Measurements from ENCODE around the gene GRID1.
A peak's percentile ranks its signal among the peaks of the same experiment; 100 is the strongest.
"Not testable (repeated sequence)": the region's sequence is repeated elsewhere in the genome, so short reads cannot be mapped to it uniquely, and the experiment has no call there.

Gene GRID1

GRCh38 chr10:86187499-86188239 lies 178.9 kb downstream of the GRID1 start:
- peak; percentile 18 for DNase-seq

DNA sequence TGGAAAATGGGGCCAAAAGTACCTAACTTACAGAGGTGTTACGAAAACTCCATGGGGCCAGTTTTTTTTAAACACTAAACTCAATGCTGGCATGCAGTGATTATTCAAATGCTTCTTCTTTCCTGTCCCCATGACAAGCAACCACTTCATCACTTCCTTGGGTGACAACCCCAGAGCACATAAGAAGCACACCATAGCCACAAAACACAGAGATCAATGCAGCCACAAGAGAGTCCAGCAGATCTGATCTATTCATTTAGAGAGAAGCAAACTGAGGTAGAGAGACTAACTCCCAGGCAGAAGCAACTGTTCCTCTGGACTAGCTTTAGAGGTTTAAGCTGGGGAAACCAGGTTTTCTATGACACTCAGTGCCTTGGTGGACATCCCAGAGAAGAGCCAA lies 180.0 kb downstream of the GRID1 start:
- DNase-seq = no peak

- DNase-seq = no peak
Observed at GRCh38 chr10:86182595-86182994, 184.0 kb downstream of the GRID1 start.

GRCh38 chr10:86182150-86182549 lies 184.4 kb downstream of the GRID1 start:
- DNase-seq = peak; percentile 17

GRCh38 chr10:86180861-86181260 lies 185.7 kb downstream of the GRID1 start:
- DNase-seq = no peak

DNA sequence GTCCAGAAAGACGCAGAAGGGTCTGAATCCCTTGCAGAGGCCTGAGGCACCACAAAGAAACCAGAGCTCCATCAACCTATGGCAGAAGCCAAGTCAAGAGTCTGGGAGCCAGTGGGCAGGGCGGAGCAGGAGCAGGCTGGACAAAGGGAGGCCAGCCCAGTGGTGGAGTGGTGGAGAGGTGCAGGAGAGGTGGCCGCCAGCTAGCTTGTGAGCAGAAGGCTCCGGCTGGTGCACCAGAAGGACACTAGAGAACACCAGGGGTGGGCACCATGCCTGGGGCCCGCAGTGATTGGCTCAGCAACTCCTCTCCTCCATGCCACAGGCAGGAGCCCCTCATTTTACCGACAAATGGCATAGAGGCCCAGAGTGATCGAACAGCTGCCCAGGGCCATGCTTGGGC lies 186.6 kb downstream of the GRID1 start:
- peak; percentile 20 for DNase-seq

- DNase-seq = peak; percentile 13
Observed at GRCh38 chr10:86179153-86179524, 187.5 kb downstream of the GRID1 start.

GRCh38 chr10:86178401-86179152 lies 188.0 kb downstream of the GRID1 start:
- peak; percentile 44 for DNase-seq

DNA sequence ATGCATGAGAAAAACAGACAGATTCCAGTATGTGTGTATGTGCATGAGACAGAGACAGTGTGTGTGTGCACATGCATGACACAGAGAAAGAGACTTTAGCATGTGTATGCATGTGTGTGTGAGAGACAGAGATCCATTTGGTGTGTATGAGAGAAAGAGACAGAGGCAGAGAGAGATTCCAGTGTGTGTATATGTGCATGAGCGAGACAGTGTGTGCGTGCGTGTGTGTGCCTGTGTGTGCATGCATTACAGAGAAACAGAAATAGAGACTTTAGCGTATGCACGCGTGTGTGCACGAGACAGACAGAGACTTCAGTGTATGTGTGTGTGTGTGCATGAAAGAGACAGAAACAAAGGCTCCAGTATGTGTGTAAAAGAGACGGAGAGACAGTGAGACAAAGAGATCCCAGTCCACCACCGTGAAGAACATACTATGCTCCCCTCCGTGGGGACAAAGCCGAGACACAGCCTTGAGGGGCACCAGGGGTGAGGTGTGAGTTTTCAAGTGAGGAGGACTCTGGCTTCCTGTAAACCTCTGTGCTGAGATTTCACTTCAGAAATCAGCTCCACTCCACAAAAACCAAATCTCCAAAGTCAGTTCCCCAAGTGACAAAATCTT lies 188.9 kb downstream of the GRID1 start:
- DNase-seq = peak; percentile 27

DNA sequence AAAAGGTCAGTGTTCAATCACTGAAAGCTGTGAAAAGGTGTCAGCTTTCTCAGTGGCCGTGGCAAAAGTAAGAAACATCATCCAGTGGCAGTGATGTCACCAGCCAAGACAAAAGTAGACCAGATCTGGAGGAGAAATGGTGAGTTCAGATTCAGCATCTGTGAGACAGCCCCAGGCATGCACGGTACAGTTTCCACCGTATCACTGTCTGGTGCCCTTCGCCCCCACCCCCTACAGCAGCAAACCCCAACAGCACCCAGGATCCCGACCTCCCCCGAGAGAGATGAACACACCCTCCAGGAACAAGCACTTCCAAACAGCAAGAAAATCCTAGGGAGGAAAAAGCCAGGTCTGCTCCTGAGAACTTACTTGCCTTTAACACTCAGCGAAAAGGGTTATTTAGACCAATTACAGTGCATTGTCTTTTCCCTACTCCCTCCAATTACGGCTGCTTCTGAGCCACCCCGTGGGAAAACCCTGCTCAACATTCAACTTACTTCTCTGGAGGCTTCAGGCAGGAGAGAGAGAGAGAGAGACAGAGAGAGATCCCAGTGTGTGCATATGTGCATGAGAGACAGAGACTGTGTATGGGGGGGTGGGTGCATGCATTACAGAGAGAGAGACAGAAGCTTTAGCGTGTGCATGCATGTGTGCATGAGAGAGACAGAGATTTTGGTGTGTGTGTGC lies 189.6 kb downstream of the GRID1 start:
- DNase-seq = peak; percentile 3

DNA sequence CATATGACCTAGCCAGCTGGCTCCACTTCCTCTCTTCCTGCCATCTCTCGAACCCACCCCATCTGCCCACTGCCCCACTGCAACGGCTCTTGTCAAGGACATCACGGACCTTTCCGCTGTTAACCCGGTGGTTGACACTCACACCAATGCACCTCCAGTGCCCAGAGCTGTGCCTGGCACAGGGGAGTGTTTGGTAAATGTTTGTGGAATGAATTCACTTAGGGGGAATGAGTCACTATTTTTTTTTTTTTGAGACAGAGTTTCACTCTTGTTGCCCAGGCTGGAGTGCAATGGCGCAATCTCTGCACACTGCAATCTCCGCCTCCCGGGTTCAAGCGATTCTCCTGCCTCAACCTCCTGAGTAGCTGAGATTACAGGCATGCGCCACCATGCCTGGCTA lies 191.1 kb downstream of the GRID1 start:
- DNase-seq = not testable (repeated sequence)

GRCh38 chr10:86172301-86172700 lies 194.3 kb downstream of the GRID1 start:
- DNase-seq = no peak

DNA sequence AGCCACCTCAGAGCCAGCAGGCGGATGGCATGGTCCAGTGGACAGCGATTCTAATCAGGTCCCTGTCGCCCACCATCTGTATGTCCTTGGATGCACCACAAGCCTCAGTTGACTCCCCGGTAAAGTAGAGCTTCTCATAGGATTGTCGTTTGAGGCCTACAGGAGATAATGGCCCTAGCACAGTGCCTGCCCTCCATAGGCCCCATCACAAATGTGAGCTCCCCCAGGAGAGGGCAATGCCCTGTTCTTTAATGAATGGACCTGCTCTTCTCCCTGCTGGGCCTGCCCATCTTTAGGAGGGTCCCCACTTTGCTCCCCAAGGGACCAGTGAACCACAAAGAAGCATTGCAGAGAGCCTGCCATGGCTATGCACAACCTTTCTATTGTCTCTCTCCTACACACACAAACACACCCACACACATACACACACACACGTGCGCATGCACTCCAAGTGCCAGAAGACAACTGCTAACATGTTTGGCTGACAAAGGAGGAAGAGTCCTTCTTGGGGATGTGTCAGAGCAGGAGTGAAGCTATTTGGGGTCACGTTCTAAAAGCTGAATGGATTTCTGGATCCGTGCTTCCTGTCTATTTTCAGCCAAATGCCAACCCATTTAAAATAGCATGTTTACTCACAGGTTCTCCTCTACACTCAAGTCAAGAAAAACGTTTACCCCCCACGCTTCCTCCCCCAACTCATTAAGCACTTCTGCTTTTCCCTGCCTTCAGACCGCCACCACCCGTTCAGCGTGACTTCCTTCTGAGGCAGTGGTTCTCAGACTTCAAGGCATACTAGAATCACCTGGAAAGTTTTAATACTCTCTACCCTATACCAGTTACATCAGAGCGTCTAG lies 196.1 kb downstream of the GRID1 start:
- no peak for DNase-seq

DNA sequence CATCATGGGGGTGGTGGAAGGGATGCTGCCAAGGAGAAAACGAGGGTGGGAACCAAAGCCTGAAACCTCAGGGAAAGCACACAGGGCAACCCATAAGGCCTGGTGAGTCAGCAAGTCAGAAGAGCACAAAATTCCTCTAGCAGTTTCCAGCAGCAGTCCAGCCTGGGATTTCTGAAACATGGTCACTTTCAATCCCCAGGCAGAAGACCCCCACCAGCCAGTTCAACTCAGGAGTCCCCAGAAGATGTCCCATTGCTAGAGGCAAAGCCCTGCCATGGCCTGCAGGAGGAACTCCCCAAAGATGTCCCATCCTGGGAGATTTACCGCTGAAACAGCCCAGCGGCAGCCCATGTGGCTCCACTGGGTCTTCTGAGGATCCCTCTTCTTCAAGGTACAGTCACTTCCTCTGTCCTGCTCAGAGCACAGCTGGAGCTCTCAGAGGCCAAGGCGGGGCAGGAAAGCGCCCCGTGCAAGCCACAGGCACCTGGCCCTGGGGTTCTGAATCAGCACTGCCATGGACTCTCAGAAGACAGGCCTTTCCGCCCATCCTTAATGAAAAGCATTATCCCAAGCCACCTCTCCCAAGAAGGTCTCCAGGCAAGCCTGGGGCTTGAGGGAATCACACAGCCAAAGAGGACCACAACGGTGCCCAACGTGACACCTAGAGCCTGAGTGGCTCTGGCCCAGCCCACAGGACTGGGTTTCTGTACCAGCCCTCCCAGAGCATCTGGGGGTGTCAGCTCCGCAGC lies 196.9 kb downstream of the GRID1 start:
- no peak for DNase-seq

DNA sequence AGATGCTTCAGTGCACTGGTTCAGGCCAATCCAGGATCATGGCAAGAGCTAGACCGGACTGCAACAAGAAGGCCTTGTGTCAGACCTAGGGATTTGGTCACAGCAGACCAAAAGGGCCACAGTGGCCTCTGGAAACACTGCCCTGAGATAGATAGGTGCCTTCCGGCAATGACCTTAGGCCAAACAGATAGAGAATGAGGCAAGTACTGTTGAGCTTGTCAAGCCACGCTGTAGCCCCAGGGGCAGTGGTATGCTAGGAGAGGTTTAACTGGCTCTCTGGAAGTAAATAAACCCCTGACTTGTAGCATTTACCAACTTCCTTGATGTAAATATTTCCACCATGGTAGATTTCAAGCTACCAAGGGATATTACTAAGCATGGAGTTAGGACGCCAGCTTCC lies 197.5 kb downstream of the GRID1 start:
- DNase-seq = no peak

DNA sequence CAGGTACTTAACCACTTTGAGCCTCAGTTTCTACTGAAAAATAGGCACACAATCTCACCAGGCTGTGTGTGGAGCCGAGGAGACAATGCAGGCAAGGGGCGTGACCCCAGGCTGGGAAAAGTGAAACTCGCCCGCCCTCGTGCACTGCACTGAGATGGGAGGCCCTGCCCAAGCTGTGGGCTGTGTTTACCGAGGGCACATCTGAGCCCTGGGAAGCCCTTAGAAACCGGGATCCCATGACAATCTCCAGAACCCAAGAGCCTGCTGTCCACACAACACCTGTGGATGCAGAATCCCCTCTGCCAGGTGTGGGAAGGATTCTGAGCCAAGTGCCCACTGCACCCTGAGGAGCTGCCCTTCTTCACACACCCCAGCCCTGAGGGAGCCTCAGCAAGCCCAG lies 198.3 kb downstream of the GRID1 start:
- no peak for DNase-seq

DNA sequence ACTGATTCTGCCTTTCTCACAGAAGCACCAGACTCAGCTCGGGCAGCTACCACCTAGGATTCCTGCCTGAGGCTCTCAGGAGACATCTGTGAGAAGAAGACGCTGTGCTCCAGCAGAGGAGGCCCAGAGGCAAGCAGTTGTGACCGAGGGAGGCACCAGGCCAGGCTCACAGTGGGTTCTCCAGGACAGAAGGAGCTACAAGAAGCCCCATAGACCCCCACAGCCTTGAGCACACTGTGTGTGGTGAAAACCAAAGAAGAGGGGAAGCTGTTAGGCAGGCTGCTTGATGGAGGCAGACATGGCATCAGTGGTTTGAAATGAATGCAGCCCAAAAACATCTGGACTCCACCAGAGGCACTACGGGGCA lies 198.8 kb downstream of the GRID1 start:
- no peak for DNase-seq

DNA sequence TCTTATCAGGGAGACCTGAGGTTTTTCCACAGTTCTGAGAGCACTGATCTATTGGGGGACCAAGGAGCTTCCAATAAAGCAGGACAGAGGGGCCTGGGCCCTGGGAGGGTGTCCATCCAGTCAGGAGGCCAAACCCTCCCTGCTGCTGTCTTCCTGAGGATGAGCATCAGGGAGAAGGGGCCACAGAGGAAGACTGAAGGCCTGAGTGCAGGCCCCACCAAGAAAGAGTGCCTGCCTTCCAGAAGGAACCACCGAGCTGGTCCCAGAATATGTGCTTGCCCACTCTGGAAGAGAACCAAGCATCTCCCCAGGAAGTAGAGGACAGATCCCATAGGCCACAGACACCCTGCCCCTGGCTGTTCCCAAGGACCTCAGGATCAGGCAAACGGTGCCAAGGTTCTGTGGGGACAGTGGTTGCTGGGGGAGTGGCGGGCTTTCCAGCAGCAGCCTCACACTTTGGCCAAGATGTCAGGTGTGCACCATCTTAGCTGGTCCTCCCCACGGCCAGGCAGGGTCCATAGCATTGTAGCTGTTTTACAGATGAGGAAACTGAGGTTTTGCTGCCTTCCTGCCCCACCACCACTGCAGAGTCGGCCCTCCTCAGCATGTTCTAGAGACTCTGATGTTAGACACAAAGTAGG lies 199.4 kb downstream of the GRID1 start:
- DNase-seq = no peak

DNA sequence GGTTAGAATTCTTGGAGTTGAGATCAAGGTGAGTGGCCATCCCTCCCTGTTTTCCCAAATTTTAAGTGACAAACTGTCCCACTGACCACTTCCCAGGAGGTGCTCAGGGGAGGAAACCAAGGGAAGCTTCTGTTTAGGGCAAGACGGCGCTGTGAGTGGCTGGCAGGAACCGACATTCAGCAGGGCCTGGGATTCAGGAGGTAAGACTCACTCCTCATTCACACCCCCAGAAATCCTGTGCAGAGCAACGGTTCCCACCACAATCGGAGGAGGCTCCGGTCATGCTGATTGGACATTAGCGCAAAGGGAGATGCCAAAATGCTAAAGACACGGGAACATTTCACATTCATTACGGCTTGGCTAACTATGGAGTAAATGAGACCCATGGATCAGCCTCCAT lies 200.9 kb downstream of the GRID1 start:
- no peak for DNase-seq

DNA sequence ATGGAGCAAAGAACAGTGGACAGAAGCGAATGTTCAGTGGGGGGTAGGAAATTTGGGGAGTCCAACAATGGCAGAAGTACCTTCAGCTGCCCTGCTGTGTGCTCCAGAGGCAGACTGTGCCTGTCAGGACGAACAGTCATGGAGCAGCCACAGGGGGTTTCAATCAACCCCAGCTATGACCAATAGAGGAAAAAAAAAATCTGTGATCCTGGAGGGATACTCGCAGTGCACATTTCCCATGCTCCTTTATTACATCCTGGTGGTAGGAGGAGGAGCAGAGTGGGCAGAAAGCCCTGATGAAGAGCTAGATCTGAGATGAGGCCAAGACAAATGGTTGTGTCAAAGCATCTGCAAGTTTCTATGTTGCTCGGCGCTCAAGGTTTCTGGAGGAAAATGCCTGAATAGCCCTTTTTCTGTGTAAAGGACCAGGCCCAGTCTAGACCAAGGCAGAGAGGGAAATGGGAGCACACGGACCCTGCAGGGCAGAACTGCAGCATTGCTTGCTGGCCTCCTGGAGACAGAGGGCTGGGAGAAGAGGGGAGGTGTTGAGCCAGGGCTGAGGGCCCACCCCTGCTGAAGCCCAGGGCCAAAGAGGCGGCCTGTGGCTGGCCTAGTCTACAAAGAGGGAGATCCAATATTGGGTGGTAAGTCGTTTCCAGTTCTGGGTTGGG lies 201.5 kb downstream of the GRID1 start:
- DNase-seq = no peak
